ENCODE measurements around the gene NMB.
"Not testable (repeated sequence)": the region's sequence is repeated elsewhere in the genome, so short reads cannot be mapped to it uniquely, and the experiment has no call there.

NMB gene

DNA sequence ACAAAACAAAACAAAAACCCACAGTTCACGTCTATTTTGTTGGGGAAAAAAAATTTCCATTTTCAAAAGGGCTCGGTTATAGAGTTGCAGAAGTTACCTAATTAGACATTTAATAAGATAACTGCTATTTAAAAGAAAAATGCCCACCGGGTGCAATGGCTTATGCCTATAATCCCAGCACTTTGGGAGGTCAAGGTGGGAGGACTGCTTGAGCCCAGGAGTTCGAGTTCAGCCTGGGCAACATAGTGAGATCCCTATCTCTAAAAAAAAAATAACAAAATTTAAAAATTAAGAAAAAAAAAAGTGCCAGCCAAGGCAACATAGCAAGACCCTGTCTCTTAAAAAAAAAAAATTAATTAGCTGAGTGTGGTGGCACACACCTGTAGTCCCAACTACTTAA is 38.8 kb upstream of the NMB start:
- no peaks in the 10 kb centered on the region for H3K9me3 ChIP-seq
- no peaks in the 10 kb centered on the region for H3K36me3 ChIP-seq
- no peak overlapping the region for H3K4me3 ChIP-seq
- DNase-seq: no peak
- no peak for TF ChIP-seq CTCF (IDR thresholded peaks at IDR 0.05)
- no peaks in the 10 kb centered on the region for H3K27me3 ChIP-seq
- intact Hi-C loops (cut with DNase I; ENCODE audit: low total_unique reads): no loop called here
- peaks cover 0 to 21% (median 2%) of the 10 kb centered on the region in 4 donors for H3K4me1 ChIP-seq
- H3K27ac ChIP-seq: no peak overlapping the region

- no peak for DNase-seq
- Histone ChIP-seq H3K9me3 (no peaks in the 10 kb centered on the region), H3K27ac (no peak overlapping the region), H3K4me3 (no peak overlapping the region), H3K27me3 (no peaks in the 10 kb centered on the region), H3K36me3 (peaks cover 20 to 34% (median 27%) of the 10 kb centered on the region in 3 donors), H3K4me1 (no peaks in the 10 kb centered on the region)
- no peak for TF ChIP-seq CTCF (IDR thresholded peaks at IDR 0.05)
- intact Hi-C loops (cut with DNase I; ENCODE audit: low total_unique reads): no loop called here
Observed at GRCh38 chr15:84690342-84690741, 32.3 kb upstream of the NMB start.

- no peaks in the 10 kb centered on the region for H3K9me3 ChIP-seq
- TF ChIP-seq CTCF (IDR thresholded peaks at IDR 0.05): no peak
- H3K27me3 ChIP-seq: no peaks in the 10 kb centered on the region
- DNase-seq: no peak
- H3K4me3 ChIP-seq: no peak overlapping the region
- peaks cover 20 to 34% (median 27%) of the 10 kb centered on the region in 3 donors for H3K36me3 ChIP-seq
- no peak overlapping the region for H3K27ac ChIP-seq
- H3K4me1 ChIP-seq: no peaks in the 10 kb centered on the region
- intact Hi-C loops (cut with DNase I; ENCODE audit: low total_unique reads): no loop called here
Observed at GRCh38 chr15:84689858-84690257, 31.9 kb upstream of the NMB start.

GRCh38 chr15:84686446-84686845 is 28.4 kb upstream of the NMB start:
- H3K27ac ChIP-seq; H3K4me3 ChIP-seq; intact Hi-C loops (cut with DNase I; ENCODE audit: low total_unique reads); H3K9me3 ChIP-seq; H3K27me3 ChIP-seq; H3K4me1 ChIP-seq; DNase-seq: not testable (repeated sequence)
- H3K36me3 ChIP-seq: peaks cover 20 to 45% (median 27%) of the 10 kb centered on the region in 3 donors

DNA sequence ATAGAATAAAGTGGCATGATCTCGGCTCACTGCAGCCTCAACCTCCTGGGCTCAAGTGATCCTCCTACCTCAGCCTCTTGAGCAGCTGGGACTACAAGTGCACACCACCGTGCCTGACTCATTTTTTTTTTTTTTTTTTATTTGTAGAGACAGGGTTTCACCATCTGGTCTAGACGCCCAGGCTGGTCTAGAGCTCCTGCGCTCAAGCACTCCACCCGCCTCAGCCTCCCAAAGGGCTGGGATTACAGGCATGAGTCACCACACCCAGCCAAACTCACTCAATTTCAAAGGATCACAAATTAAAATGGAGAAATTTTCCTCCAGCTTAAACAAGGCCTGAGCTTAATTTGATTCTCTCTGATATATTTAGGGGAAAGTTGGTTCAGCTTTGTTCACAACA is 27.3 kb upstream of the NMB start:
- H3K27me3 ChIP-seq: no peaks in the 10 kb centered on the region
- H3K4me1 ChIP-seq: no peaks in the 10 kb centered on the region
- H3K36me3 ChIP-seq: peaks cover 18 to 48% (median 23%) of the 10 kb centered on the region in 3 donors
- H3K27ac ChIP-seq: no peak overlapping the region
- DNase-seq: peak; percentile 66 to 73
- no peaks in the 10 kb centered on the region for H3K9me3 ChIP-seq
- H3K4me3 ChIP-seq: no peak overlapping the region
- no peak for TF ChIP-seq CTCF (IDR thresholded peaks at IDR 0.05)
- intact Hi-C loops (cut with DNase I; ENCODE audit: low total_unique reads): no loop called here

DNA sequence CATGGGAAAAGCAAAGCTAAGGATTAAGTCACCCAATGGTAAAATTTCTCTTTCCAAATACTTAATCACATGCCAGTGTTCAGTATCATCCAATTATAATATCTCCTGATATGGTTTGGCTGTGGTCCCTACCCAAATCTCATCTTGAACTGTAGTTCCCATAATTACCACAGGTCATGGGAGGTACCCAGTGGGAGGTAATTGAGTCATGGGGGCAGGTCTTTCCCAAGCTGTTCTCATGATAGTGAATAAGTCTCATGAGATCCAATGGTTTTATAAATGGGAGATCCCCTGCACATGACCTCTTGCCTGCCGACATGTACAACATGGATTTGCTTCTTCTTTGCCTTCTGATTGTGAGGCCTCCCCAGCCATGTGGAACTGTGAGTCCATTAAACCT is 26.1 kb upstream of the NMB start:
- Histone ChIP-seq H3K27ac (no peak overlapping the region), H3K36me3 (peaks cover 11 to 49% (median 28%) of the 10 kb centered on the region in 3 donors), H3K9me3 (no peaks in the 10 kb centered on the region), H3K4me3 (no peak overlapping the region), H3K27me3 (no peaks in the 10 kb centered on the region), H3K4me1 (no peaks in the 10 kb centered on the region)
- no peak for DNase-seq
- TF ChIP-seq CTCF (IDR thresholded peaks at IDR 0.05): no peak
- intact Hi-C loops (cut with DNase I; ENCODE audit: low total_unique reads): no loop called here
